GM19397 (cell line): Measurements from ENCODE around the gene CCDC157.
"Not testable (repeated sequence)": the region's sequence is repeated elsewhere in the genome, so short reads cannot be mapped to it uniquely, and the experiment has no call there.

Source experiments
- ATAC-seq: cut with Tn5 transposase; IDR thresholded peaks from one replicate; pipeline ENCODE4 v1.9.1; 2021; ENCODE audit warnings: mild to moderate bottlenecking, moderate library complexity; ENCODE audit not compliant: unreplicated experiment

CCDC157 gene

DNA sequence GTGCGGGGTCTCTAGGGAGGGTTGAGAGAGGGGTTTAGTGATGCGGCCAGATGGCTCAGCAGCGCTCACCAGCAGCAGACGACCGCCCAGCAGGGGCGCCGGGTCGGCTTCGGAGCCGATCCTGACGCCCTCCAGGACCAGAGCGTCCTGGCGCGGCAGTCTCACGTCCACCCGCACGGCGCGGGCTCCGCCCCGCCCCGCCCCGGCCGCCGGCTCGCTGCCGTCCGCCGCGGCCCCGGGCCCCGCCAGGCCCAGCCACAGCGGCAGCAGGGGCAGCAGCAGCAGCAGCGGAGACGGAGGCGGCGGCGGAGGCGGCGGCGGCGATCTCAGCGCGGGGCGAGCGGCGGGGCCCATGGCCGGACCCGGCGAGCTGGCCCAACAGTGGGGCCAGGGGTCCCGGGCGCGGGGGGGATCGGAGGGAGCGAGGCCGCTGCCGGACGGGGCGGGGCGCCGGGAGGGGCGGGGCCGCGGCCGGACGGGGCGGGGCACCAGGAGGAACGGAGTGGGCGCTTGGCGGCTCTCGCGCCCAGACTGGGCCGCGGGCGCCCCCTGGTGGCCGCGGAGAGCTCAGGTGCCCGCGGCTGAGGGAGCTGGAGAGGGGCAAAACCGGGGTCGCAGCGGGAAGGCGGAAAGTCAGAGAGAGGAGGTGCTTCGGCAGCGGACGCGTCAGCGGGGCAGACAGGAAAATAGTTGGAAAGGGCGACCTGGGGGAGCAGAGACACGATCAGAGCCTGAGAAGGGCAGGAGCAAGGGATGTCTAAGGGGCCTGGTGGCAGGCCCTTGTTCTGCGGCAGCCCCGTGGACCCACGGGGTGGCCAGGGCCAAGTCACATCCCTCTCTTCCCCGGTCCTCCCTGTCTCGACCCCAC lies 30.4 kb downstream of the CCDC157 start, which contains the start of gene RNF215:
Gene RNF215 (minus strand): TSS at position 452 of the 868 bp plus-strand sequence. CDS start 98 bp downstream, at position 354.
- peak; percentile 82 for ATAC-seq

- no peak for ATAC-seq
Measured at GRCh38 chr22:30390974-30391691, 34.3 kb downstream of the CCDC157 start.

DNA sequence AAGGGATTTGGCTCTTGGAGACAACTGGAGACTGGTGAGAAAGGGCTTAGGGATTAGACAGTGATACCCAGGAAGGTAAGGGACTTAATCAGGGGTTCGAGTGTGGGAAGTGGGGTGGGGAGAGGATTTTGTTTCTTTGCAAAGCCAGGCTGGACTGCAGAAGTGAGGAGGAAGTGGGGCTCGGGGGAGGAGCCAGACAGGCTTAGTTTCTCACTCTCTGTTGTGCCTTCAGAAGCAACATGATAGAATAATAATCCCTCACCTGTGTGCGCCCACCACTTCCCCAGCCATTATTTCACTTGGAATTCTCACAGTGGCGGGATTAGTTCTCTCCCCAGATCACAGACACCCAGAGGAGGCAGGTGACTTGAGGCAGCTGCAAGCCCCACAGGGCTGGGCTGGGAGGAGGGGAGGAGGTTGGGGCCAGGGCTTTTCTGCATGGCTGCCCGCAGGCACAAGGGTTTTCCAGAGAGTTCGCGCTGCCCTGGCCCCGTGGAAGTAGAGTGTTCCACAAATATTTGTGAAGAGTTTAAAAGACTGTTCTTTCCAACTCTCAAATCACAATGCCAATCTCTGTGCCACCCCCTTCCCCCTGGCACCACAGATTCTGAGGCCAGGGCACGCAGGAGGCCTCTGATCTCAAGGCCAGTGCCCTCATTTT lies 36.0 kb downstream of the CCDC157 start:
- ATAC-seq = no peak

DNA sequence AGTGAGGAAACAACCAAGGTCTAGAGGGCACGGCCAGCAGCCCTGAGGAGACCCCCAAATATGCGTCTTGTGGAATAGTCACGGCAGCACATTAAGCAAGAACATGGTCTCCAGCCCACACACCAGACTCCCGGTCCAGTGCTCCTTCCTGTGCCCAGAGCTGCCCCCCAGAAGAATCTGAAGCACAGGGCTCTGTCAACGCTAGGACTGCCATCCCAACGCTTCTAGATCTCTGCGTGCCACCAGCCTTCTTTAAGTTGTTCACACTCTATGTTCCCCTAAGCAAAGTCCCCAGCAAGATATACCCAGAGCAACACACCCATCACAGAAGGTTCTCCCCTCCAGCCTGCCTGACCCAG lies 36.5 kb downstream of the CCDC157 start:
- no peak for ATAC-seq

GRCh38 chr22:30393885-30394284 lies 37.1 kb downstream of the CCDC157 start:
- no peak for ATAC-seq

- ATAC-seq = no peak
Measured at GRCh38 chr22:30396871-30397655, 40.3 kb downstream of the CCDC157 start, which contains the start of gene SEC14L2. Gene SEC14L2 (plus strand): TSS chr22:30397018. CDS start chr22:30397117, 99 bp downstream.

- ATAC-seq = no peak
Measured at GRCh38 chr22:30397656-30398635, 41.1 kb downstream of the CCDC157 start.

DNA sequence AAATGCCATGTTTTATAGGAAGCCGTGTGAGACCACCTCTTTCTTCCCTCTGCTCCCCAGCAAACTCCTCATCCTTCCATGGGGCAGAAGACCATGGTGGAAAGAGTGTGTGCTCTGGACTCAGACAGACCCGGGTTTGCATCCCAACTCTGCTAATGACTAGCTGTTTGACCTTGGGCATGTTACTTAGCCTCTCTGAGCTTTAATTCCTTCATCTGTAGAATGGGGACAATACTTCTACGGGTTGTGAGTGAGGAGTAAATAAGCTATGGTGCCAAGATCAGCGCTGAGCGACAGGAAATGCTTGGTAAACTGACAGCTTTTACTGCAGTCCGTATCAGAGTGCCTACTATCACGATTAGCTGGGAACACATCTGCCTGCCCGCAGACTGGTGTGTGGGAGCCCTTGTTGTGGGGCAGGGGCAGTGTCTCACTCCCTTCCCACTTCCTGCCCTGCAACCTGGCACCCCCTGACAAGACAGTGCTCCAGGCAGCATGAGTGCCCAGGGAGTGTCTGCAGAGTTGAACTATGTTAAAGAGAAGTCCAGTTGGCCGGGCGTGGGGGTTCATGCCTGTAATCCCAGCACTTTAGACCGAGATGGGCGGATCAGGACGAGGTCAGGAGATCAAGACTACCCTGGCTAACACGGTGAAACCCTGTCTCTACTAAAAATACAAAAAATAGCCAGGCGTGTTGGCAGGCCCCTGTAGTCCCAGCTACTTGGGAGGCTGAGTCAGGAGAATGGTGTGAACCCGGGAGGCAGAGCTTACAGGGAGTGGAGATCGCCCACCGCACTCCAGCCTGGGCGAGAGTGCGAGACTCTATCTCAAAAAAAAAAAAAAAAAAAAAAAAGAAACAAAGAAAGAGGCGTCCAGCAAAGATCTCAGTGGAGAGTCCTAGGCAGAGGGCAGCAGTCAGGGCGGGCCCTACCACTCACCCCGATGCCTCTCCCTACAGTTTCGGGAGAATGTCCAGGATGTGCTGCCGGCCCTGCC lies 42.2 kb downstream of the CCDC157 start:
- ATAC-seq = no peak

DNA sequence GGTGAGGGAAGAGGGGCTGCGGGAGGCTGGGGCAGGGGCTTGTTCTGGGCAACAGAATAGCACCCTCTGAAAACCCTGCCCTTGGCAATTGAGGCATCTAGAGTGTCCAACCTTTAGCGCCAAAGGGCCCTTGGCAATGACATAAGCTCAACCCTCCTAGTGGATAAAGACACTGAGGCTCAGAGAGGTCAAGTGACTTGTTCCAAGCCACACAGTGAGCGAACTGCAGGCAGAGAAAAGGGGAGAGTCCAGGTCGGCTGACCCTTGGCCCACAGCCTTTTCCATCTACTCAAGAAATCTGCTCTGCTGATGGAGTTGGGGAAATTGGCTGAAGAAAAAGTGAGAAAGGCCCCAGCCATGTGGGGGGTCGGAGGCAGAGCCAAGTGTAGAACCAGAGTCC lies 42.9 kb downstream of the CCDC157 start:
- no peak for ATAC-seq

DNA sequence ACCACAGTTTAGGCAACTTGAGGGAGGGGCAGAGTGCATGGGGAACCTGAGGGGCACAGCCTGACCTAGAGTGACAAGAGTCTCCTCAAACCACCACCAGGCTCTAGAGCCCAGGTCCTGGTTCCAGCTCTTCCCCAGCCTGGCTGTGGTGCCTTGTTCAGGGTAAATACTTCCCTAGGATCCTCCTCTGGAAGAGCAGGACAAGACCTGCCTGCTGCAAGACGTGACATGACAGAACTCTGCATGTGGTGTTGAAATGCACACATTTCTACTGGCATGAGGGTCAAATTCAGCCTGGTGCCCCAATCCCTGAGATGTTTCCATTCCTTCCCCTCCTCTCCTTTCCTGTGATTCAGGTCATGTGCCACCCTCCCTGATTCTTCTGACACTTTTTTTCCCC lies 43.4 kb downstream of the CCDC157 start:
- ATAC-seq = no peak

- ATAC-seq = not testable (repeated sequence)
Measured at GRCh38 chr22:30401024-30401423, 44.2 kb downstream of the CCDC157 start.

DNA sequence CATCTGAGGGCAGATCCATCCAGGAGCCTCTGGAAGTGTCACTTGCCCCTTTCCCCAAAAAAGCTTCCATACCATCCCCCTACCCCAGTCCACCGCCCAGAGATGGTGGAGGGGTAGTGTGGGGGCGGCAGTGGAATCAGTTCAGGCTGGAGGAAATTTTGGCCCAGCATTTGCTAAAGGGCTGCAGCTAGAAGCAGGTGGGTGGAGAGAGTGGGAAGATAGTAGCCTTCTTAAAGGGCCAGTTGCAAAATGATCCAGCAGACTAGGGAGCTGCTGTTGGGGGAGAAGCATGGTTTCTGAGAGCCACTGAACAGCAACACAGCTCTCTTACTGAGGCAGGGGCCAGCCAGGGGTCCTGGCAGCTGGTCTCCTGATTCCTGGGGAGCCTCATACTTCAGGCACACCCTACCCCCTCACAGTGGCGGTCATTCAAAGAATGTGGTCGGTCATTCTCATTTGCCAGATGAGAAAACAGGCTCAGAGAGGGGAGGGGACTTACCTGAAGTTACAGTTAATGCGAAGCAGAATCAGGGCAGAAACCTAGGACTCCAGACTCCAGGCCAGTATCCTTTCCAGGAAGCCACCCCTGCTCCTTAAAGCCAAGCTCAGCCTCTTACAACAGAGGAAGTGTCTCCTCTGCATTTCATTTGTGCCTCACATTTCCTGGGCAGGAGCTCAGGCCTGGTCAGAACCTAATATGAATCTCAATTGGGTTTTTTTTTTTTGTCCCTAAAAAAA lies 45.4 kb downstream of the CCDC157 start:
- ATAC-seq = no peak

GRCh38 chr22:30402766-30403104 lies 45.9 kb downstream of the CCDC157 start:
- not testable (repeated sequence) for ATAC-seq

DNA sequence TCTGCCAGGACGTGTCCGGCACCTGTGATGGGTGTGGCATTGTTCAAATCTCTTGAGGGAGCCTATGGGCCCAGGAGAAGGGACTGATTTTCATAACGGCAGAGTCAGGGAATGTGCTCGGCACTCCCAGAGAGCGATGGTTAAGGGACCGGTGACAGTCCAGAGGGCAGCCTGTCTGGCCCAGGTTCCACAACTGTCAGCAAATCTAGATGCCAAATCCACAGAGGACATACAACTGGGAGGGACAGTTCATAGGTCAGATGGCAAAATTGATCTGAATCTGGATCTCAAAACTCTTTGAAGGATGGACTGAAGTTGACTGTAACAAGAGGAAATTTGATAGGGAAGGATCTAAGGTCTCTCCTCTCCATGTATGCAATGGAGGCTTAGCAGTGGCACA lies 47.5 kb downstream of the CCDC157 start:
- ATAC-seq = no peak

GRCh38 chr22:30405731-30406130 lies 48.9 kb downstream of the CCDC157 start:
- ATAC-seq = no peak

- no peak for ATAC-seq
Measured at GRCh38 chr22:30406400-30406799, 49.6 kb downstream of the CCDC157 start.

DNA sequence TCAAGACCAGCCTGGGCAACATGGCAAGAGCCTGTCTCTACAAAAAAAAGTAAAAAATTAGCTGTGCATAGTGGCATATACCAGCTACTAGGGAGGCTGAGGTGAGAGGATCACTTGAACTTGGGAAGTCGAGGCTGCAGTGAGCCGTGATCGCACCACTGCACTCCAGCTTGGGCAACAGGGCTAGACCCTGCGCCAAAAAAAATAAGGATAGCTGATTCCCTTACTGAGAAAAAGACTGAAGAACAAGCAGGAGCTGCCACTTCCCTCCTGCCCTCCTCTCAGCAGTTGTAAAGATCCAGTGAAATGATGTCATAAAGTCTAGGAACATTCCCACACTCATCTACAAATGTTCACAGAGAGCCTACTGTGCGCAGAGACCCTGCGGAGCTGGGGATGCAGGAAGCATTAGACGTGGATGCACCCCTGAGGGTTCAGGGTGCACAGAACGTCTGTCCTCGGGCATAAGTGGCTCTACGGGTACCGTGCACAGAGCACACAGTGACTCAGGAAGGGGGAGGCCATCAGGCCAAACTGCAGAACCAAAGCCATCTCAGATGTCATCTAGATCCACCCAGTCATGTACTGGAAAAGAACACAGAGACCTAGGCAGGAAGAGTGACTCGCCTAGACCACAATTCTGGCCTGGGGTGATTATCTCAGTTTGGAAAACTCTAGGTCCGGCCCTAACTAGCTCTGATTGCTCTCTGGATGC lies 51.7 kb downstream of the CCDC157 start:
- no peak for ATAC-seq
